ENCODE measurements around the gene SUSD1.

The SUSD1 gene

GRCh38 chr9:112007575-112008240 is 167.4 kb downstream of the SUSD1 start:
- no peak for DNase-seq

- DNase-seq = no peak
Measured at GRCh38 chr9:112006361-112007020, 168.6 kb downstream of the SUSD1 start.

- DNase-seq = no peak
Measured at GRCh38 chr9:112005939-112006338, 169.2 kb downstream of the SUSD1 start.

DNA sequence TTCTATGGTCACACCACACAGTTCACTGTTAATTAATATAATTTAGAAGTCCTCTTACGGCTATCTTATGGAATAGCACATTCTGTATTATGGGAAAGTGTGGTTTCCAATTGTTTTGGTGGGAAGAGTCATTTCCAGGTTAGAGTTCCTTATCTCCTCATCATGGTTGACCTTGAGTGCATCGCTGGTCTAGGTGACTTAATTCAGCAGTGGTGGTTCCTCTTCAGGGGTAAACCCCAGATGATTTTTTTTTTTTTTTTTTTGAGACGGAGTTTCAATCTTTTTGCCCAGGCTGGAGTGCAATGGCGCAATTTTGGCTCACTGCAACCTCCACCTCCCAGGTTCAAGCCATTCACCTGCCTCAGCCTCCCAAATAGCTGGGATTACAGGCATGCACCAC is 171.6 kb downstream of the SUSD1 start:
- no peak for DNase-seq

- no peak for DNase-seq
Measured at GRCh38 chr9:112002847-112003457, 172.1 kb downstream of the SUSD1 start.

DNA sequence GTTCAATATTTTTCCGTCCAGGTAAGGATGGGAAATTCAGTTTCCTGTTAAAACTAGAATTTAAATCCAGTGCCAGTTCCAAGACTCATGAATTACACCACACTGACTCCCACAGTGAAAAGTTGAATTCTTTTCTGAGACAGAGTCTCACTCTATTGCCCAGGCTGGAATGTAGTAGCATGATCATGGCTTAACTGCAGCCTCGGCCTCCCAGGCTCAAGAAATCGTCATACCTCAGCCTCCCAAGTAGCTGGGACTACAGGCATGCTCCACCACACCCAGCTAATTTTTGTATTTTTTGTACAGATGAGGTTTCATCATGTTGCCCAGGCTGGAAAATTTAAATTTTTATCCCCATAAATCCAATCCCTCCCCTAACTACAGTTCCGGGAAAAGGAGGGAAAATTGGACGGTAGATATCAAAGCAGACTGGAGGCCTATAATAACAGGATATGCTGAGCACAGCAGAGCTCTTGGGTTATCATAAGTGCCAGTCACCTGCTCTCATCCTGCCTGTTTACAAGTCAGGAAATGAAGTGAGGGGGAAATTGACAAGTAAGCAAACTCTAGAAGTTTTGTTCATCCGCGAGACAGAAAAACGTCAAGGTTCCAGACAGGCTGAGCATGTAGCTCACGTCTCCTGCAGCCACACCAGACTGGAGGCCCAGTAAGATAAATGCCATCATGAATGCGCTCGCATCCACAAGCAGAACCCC is 172.8 kb downstream of the SUSD1 start:
- no peak for DNase-seq

DNA sequence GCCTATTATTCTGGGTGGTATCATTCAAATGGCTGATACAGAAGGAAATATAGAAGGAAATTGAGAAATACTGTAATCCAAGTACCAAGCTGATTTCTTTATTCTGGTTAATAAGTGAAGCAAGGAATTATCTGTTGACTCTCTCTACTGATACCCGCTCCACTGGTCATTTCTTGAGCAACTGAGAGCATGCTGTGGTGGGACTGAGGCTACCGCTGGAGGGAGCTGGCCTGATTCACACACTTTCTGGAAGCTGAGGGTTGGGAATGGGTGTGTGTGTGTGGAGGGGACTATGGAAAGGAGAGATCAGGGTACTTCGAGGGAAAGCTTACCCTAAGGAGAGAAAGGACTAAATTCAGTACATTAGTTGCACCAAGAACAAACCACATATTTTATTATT is 174.4 kb downstream of the SUSD1 start:
- DNase-seq = no peak

DNA sequence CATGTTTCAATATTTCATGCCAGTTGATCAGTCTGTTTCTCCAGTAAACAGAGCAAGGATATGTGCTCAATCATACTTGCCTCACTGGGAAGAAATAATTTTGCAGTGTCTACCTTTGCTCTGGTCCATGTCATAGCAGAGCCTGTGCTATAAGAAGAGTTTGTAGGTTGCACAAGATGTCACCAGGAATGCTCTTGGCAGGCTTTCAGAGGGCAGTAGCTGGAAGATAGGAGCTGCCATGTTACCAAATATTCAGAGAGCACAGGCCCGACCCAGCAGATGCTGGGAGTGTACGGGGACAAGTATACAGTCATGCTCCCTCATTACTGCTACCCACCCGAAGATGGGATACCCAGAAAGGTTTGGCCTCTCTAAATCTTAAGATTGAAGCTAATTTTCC is 175.8 kb downstream of the SUSD1 start:
- no peak for DNase-seq

DNA sequence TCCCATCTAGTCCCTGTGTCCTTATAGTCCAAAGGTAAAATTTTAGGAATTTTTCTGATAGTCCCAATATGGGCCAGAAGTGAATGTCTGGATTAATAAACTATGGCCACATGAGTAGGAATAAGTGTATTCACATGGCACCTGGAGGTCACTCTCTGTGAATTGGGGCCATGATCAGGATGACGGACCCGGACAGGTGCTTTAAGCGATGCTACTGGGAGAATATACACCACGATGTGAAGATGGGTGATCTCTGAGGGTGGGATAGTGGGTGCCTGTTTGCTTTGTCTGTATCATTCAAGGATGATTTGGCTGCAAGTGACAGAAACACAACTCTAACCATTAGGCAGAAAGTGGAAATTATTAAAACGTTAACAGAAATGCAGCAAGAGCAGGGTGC is 177.3 kb downstream of the SUSD1 start:
- no peak for DNase-seq

- no peak for DNase-seq
Measured at GRCh38 chr9:111994831-111995458, 180.2 kb downstream of the SUSD1 start.

- DNase-seq = no peak
Measured at GRCh38 chr9:111993319-111993718, 181.8 kb downstream of the SUSD1 start.

DNA sequence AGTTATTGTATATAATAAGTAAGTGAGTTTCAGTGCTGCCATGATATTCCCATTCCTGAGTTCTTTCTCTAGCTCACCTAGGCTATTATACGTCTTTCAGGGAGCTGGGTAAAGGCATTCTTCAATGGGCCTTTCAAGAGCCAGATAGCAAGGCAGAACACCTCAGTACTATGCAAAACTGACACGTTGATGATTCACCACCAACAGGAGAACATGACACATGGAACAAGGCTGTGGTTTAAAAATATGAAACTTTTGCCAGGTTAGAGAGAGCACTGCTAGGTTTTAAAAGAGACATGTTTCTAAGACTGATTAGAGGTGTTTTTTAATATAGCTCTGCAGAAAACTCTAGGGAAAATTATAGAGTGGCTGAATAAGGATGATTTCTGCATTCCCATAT is 182.6 kb downstream of the SUSD1 start:
- peak; percentile 91 for DNase-seq

DNA sequence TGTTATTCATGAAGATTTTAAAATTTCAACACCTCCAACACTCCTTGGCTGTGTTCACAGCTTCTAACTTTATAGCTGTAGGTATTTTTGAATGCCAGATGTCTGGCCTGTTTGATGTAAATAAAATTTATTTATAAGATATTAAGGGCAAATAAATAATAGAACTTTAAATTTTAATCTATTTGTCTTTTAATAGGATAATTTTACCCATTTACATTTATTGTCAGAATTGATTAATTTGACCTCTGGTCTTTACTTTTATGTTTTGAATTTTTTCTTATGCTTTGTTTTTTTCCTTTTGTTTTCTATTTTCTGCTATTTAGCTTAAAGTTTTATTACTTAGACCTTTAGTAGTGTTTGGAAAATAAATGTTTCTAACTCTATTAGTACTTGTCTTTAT is 183.9 kb downstream of the SUSD1 start:
- DNase-seq = no peak

Measured in NCI-H226 (cell line).